AG04450 (cell line): Measurements from ENCODE around the gene DUSP3. TPM values are rescaled to one million over a fixed set of nuclear protein-coding genes. Genes with fewer than 3 reads are reported as not detected.

Source experiments
- CTCF ChIA-PET: fragments of 300-600, 350-600 bp; formaldehyde crosslinking; extraction: SDS; loops from one replicate; lab custom pipeline; 2022; ENCODE audit warnings: antibody characterized with exemption, inconsistent platforms; lab: Charles Lee
- POLR2A ChIA-PET: fragments of 350-600 bp; formaldehyde crosslinking; extraction: SDS; loops from one replicate; lab custom pipeline; 2021; ENCODE audit warnings: antibody characterized with exemption, inconsistent platforms; lab: Yijun Ruan, JAX
- DNase-seq: peaks from one replicate; pipeline ENCODE4 v3.0.0-alpha.2; 2011; ENCODE audit warnings: low read depth, low spot score
- H3K27ac ChIP-seq: one replicate; pipeline ENCODE4 v1.5.1; 2012; ENCODE audit warnings: low read depth, low read length, control low read depth
- H3K27me3 ChIP-seq: one replicate; pipeline ENCODE4 v1.6.0; 2012; ENCODE audit warnings: low read length; ENCODE audit not compliant: control insufficient read depth, insufficient read depth
- H3K4me3 ChIP-seq: 2 replicates; pipeline ENCODE4 v1.5.1; 2011; ENCODE audit warnings: mild to moderate bottlenecking, low read depth, low read length, control low read depth
- H3K9me3 ChIP-seq: 2 replicates; pipeline ENCODE4 v1.5.1; 2012; ENCODE audit warnings: low read length; ENCODE audit not compliant: control insufficient read depth, insufficient read depth
- CTCF ChIP-seq: IDR thresholded peaks from 2 replicates; pipeline ENCODE4 v1.5.1; 2011; ENCODE audit warnings: low read depth, low read length, control low read depth, inconsistent platforms
- polyA plus RNA-seq: library from polyadenylated mRNA; depleted of rRNA; stranded (reverse); fragments of >200 nt; gene quantifications from 2 replicates; pipeline ENCODE4 v1.2.3, GENCODE V29; 2011

The DUSP3 gene
- polyA plus RNA-seq, 1 experiment: 45.9 TPM

- no peak for DNase-seq
- POLR2A ChIA-PET: interaction anchor here (0.6 to 1.7 kb wide), 3 partner anchors 66 to 1658 kb away, joined by 3 to 8 read pairs (median 4); no protein-coding TSS in a partner anchor
- TF ChIP-seq CTCF: no peak
- Histone ChIP-seq H3K27ac (no peak overlapping the region), H3K9me3 (no peaks in the 10 kb centered on the region), H3K27me3 (peaks cover 32% of the 10 kb centered on the region), H3K4me3 (no peak overlapping the region)
- CTCF ChIA-PET: interaction anchor here (0.6 to 14.0 kb wide), 16 partner anchors 11 to 184 kb away, joined by 3 to 515 read pairs (median 6); partner anchors contain the start of gene CD300LG
Measured at GRCh38 chr17:43759836-43760235, 18.9 kb downstream of the DUSP3 start.

- no peak within 1 kb of the TSS for H3K4me3 ChIP-seq
- POLR2A ChIA-PET: interaction anchor here (0.8 kb wide), 1 partner anchor 25 kb away, joined by 3 read pairs; no protein-coding TSS in a partner anchor
- CTCF ChIA-PET: interaction anchor here (0.6 to 14.0 kb wide), 5 partner anchors 9 to 186 kb away, joined by 3 to 515 read pairs (median 6); no protein-coding TSS in a partner anchor
- H3K9me3 ChIP-seq: no peaks in the 10 kb centered on the region
- H3K27me3 ChIP-seq: peaks cover 33% of the 10 kb centered on the region
- DNase-seq: no peak
- TF ChIP-seq CTCF: no peak
- H3K27ac ChIP-seq: peak within 1 kb of the TSS; percentile 11
Measured at GRCh38 chr17:43758497-43759174, 20.1 kb downstream of the DUSP3 start, which contains the start of gene SOST. SOST (minus strand) TSS chr17:43758791; CDS start chr17:43758741, 50 bp downstream.

GRCh38 chr17:43758086-43758485 lies 20.7 kb downstream of the DUSP3 start:
- no peak overlapping the region for H3K4me3 ChIP-seq
- TF ChIP-seq CTCF: no peak
- H3K27me3 ChIP-seq: peaks cover 33% of the 10 kb centered on the region
- ChIA-PET CTCF (interaction anchor here (0.6 to 14.0 kb wide), 4 partner anchors 9 to 186 kb away, joined by 3 to 515 read pairs (median 6); no protein-coding TSS in a partner anchor), POLR2A (interaction anchor here (0.8 kb wide), 1 partner anchor 24 kb away, joined by 3 read pairs; no protein-coding TSS in a partner anchor)
- no peaks in the 10 kb centered on the region for H3K9me3 ChIP-seq
- H3K27ac ChIP-seq: peak overlapping the region; percentile 11
- no peak for DNase-seq

GRCh38 chr17:43757171-43757660 lies 21.6 kb downstream of the DUSP3 start:
- no peak for DNase-seq
- Histone ChIP-seq H3K4me3 (no peak overlapping the region), H3K9me3 (no peaks in the 10 kb centered on the region), H3K27me3 (peaks cover 33% of the 10 kb centered on the region), H3K27ac (no peak overlapping the region)
- no peak for TF ChIP-seq CTCF
- CTCF ChIA-PET: interaction anchor here (1.5 to 14.0 kb wide), 2 partner anchors 60 to 181 kb away, joined by 5 to 515 read pairs; no protein-coding TSS in a partner anchor
- POLR2A ChIA-PET: no interaction called here
